CD4-positive, alpha-beta T cell (primary cell): ENCODE measurements around the gene MYD88. TPM values are rescaled to one million over a fixed set of nuclear protein-coding genes. Genes with fewer than 3 reads are reported as not detected.

Experiments used
- ATAC-seq: fragments of 200-7000 bp; cut with Tn5 transposase; one replicate; pipeline ENCODE4 v1.10.0; 2022; ENCODE audit warnings: mild to moderate bottlenecking; ENCODE audit not compliant: poor library complexity
- CTCF ChIA-PET: fragments of 350-600 bp; sonication (Branson Sonifier 250); formaldehyde crosslinking; loops from one replicate; lab custom pipeline; 2021; ENCODE audit warnings: antibody characterized with exemption, inconsistent platforms; lab: Charles Lee
- POLR2A ChIA-PET: fragments of 350-600 bp; sonication (Branson Sonifier 250); formaldehyde crosslinking; loops from one replicate; lab custom pipeline; 2021; ENCODE audit warnings: antibody characterized with exemption, inconsistent platforms; lab: Charles Lee
- DNase-seq, 14 experiments: peaks; one replicate each; pipeline ENCODE4 v3.0.0-alpha.2; 2013 to 2020; ENCODE audit warnings: mixed read lengths in 2 of 14
- H3K27ac ChIP-seq, 2 donors: one replicate each; pipeline versions ENCODE4 v1.5.1 to v1.7.0; 2013; ENCODE audit warnings: low read length in 2 of 2, low read depth in 1 of 2, mild to moderate bottlenecking in 1 of 2
- H3K27me3 ChIP-seq, 2 experiments: 1 replicate in 1 of 2; 2 replicates in 1 of 2; pipeline versions ENCODE4 v1.6.1 to v1.7.0; 2013; ENCODE audit warnings: low read length in 2 of 2, control low read depth in 1 of 2, mild to moderate bottlenecking in 1 of 2, moderate library complexity in 1 of 2; ENCODE audit not compliant: insufficient read depth in 2 of 2, control insufficient read depth in 1 of 2
- H3K36me3 ChIP-seq: one replicate; pipeline ENCODE4 v1.6.1; 2013; ENCODE audit warnings: low read length, control low read depth; ENCODE audit not compliant: insufficient read depth
- H3K4me1 ChIP-seq: one replicate; pipeline ENCODE4 v1.6.1; 2013; ENCODE audit warnings: low read length, control low read depth; ENCODE audit not compliant: insufficient read depth
- H3K4me3 ChIP-seq: one replicate; pipeline ENCODE4 v1.5.1; 2013; ENCODE audit warnings: mild to moderate bottlenecking, low read length, moderate library complexity
- H3K9me3 ChIP-seq, 2 experiments: 1 replicate in 1 of 2; 2 replicates in 1 of 2; pipeline versions ENCODE4 v1.6.1 to v1.7.0; 2013; ENCODE audit warnings: low read length in 2 of 2, mild to moderate bottlenecking in 2 of 2, control low read depth in 1 of 2, moderate library complexity in 1 of 2; ENCODE audit not compliant: control insufficient read depth in 1 of 2, insufficient read depth in 1 of 2
- H3K27ac Mint-ChIP-seq: one replicate; pipeline ENCODE4 v1.8.0; 2020; ENCODE audit warnings: mixed read lengths
- H3K27me3 Mint-ChIP-seq: one replicate; pipeline ENCODE4 v1.8.0; 2021; ENCODE audit warnings: mixed read lengths
- H3K36me3 Mint-ChIP-seq: one replicate; pipeline ENCODE4 v1.8.0; 2021; ENCODE audit warnings: low read depth, mixed read lengths
- H3K4me1 Mint-ChIP-seq: one replicate; pipeline ENCODE4 v1.8.0; 2021; ENCODE audit warnings: low read depth, mixed read lengths
- H3K4me3 Mint-ChIP-seq: one replicate; pipeline ENCODE4 v1.8.0; 2020; ENCODE audit warnings: mild to moderate bottlenecking, mixed read lengths
- H3K9me3 Mint-ChIP-seq: one replicate; pipeline ENCODE4 v1.8.0; 2020; ENCODE audit warnings: mixed read lengths
- intact Hi-C, 2 experiments: fragments of 100-400 bp; cut with DNase I in 1 of 2; cut with micrococcal nuclease in 1 of 2; formaldehyde crosslinking; loops; one replicate each; pipeline versions ENCODE4 v1.15.1 to v1.9.0; 2023 to 2025; cut with DNase I, micrococcal nuclease
- total RNA-seq, 174 experiments: library from RNA in 2 of 174; stranded (reverse) in 2 of 174; gene quantifications; one replicate each; pipeline ENCODE4 v1.2.3 and lab custom pipeline; 2021 to 2026
- TF ChIP-seq, protein P1 (sequence below): fragments of 200-600 bp; IDR thresholded peaks from one replicate; pipeline ENCODE4 v1.8.0; 2022; ENCODE audit warnings: antibody characterized with exemption, mild to moderate bottlenecking

Gene MYD88
- total RNA-seq, 2 experiments from 2014 or later, result 26.9 to 27.2 TPM

DNA sequence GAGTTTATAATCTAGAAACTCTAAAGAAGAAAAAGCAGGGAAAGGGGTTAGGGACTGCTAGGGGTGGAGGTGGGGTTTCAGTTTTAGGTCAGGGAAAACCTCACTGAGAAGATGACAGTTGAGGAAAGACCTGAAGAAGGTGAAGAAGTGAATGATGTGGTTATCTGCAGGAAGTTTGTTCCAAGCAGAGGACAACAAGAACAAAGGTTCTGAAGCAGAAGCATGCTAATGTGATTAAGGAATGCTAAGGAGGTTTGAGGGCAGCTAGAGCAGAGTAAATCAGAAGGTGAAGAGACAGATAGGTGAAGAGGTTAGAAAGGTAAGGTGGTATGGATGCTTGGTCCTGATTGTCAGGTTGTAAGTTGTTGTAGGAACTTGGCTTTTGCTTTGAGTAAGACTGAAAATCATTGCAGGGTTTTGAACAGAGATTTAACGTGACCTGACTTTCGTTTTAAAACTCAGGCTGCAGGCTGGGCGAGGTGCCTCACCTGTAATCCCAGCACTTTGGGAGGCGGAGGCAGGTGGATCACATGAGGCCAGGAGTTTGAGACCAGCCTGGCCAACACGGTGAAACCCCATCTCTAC, 35.5 kb downstream of the MYD88 start:
- Mint-ChIP-seq H3K27me3 (no peaks in the 10 kb centered on the region), H3K36me3 (peaks cover 6% of the 10 kb centered on the region), H3K4me1 (peaks cover 66% of the 10 kb centered on the region), H3K9me3 (no peaks in the 10 kb centered on the region), H3K4me3 (peak overlapping the region; percentile 1), H3K27ac (peak overlapping the region; percentile 4)
- no peaks in the 10 kb centered on the region for H3K27me3 ChIP-seq
- TF ChIP-seq, protein P1, sequence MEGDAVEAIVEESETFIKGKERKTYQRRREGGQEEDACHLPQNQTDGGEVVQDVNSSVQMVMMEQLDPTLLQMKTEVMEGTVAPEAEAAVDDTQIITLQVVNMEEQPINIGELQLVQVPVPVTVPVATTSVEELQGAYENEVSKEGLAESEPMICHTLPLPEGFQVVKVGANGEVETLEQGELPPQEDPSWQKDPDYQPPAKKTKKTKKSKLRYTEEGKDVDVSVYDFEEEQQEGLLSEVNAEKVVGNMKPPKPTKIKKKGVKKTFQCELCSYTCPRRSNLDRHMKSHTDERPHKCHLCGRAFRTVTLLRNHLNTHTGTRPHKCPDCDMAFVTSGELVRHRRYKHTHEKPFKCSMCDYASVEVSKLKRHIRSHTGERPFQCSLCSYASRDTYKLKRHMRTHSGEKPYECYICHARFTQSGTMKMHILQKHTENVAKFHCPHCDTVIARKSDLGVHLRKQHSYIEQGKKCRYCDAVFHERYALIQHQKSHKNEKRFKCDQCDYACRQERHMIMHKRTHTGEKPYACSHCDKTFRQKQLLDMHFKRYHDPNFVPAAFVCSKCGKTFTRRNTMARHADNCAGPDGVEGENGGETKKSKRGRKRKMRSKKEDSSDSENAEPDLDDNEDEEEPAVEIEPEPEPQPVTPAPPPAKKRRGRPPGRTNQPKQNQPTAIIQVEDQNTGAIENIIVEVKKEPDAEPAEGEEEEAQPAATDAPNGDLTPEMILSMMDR, result no peak
- CTCF ChIA-PET, result no interaction called here
- H3K4me1 ChIP-seq, result peaks cover 21% of the 10 kb centered on the region
- ATAC-seq, result no peak
- DNase-seq, result peak in 1 of 14 experiments; percentile 37
- intact Hi-C loops, result no loop called here
- no peak overlapping the region for H3K27ac ChIP-seq
- H3K36me3 ChIP-seq, result peaks cover 2% of the 10 kb centered on the region
- no peak overlapping the region for H3K4me3 ChIP-seq
- H3K9me3 ChIP-seq, result no peaks in the 10 kb centered on the region
- POLR2A ChIA-PET, result interaction anchor here (1.9 to 2.3 kb wide), 2 partner anchors 9 to 37 kb away, joined by 5 to 10 read pairs; partner anchors contain the start of genes ACAA1 and OXSR1

DNA sequence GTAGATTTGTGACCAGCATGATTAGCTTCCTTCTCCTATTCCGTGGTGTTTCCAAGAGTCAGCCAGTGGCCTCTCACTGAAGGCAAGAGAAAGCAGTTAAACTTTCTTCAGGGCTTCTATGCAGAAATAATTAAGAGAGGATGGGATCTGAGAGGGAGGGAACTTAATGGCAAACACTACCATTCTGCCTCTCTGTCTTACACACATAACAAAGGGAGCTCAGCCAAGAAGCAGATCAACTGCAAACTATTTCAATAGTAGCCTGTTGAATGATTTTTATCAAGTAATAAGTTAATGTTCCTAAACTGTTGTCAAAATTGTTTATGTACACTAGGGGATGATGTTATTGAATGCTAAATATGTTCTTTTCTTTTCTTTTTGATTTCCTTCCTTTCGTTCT, 38.7 kb downstream of the MYD88 start:
- no peak for ATAC-seq
- intact Hi-C loops, result no loop called here
- H3K27me3 ChIP-seq, result no peaks in the 10 kb centered on the region
- H3K27ac Mint-ChIP-seq, result peak overlapping the region; percentile 18
- POLR2A ChIA-PET, result no interaction called here
- peaks cover 40% of the 10 kb centered on the region for H3K4me1 Mint-ChIP-seq
- DNase-seq, result no peak
- CTCF ChIA-PET, result no interaction called here
- no peaks in the 10 kb centered on the region for H3K9me3 Mint-ChIP-seq
- H3K36me3 Mint-ChIP-seq, result peaks cover 15% of the 10 kb centered on the region
- TF ChIP-seq, protein P1, result no peak
- no peaks in the 10 kb centered on the region for H3K27me3 Mint-ChIP-seq
- no peak overlapping the region for H3K27ac ChIP-seq
- no peak overlapping the region for H3K4me3 ChIP-seq
- H3K36me3 ChIP-seq, result peaks cover 11% of the 10 kb centered on the region
- no peaks in the 10 kb centered on the region for H3K9me3 ChIP-seq
- H3K4me3 Mint-ChIP-seq, result no peak overlapping the region
- peaks cover 15% of the 10 kb centered on the region for H3K4me1 ChIP-seq

DNA sequence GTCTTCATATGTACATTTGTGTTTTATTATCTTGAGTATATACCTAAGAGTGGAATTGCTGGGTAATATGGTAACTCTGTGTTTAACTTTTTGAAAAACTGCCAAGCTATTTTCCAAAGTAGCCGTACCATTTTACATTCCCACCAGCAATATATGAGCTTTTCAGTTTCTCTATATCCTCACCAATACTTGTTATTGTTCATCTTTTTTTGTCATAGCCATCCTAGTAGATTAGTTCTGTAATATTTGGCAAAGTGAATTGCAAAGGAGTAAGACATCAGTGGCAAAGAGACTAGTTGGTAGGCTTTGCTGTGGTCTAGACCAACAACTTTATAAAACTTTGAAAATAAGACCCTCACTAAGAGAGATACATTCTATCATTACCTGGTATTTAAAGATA, 48.3 kb downstream of the MYD88 start:
- Histone ChIP-seq H3K27ac (no peak overlapping the region), H3K36me3 (peaks cover 37% of the 10 kb centered on the region), H3K9me3 (no peaks in the 10 kb centered on the region), H3K4me3 (no peak overlapping the region), H3K4me1 (no peaks in the 10 kb centered on the region), H3K27me3 (no peaks in the 10 kb centered on the region)
- ATAC-seq, result no peak
- ChIA-PET CTCF (no interaction called here), POLR2A (no interaction called here)
- Mint-ChIP-seq H3K4me3 (no peak overlapping the region), H3K9me3 (no peaks in the 10 kb centered on the region), H3K4me1 (no peaks in the 10 kb centered on the region), H3K27ac (no peak overlapping the region), H3K36me3 (peaks cover 52% of the 10 kb centered on the region), H3K27me3 (no peaks in the 10 kb centered on the region)
- TF ChIP-seq, protein P1, result no peak
- no peak for DNase-seq
- intact Hi-C loops, result no loop called here
